ENCODE results near the gene GRID1.
A peak's percentile ranks its signal among the peaks of the same experiment; 100 is the strongest.
"Not testable (repeated sequence)": the region's sequence is repeated elsewhere in the genome, so short reads cannot be mapped to it uniquely, and the experiment has no call there.

Gene GRID1

GRCh38 chr10:85786401-85786899, 580.1 kb downstream of the GRID1 start:
- no peak for DNase-seq

DNA sequence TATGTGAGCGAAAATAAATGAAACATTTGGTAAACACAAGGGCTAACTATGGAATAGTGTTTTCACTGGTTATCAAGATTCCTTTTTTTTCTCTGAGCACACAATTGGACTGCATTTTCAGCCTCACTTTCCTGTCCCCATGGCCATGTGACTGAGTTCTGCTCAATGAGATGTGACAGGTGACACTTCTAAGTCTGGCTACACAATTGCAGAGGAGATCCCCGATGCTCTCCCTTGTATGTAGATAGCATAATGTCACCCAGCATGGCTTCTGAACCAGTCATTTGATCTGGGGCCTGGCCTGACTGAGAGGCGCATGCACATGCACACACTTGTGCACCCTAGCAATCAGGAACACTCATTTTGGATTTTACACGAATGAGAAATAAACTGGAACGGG, 581.8 kb downstream of the GRID1 start:
- DNase-seq: no peak

- DNase-seq: no peak
These were observed 585.2 kb downstream of the GRID1 start for GRCh38 chr10:85781404-85781803.

- no peak for DNase-seq
These were observed 588.5 kb downstream of the GRID1 start for GRCh38 chr10:85778074-85778473.

GRCh38 chr10:85767891-85768290, 598.7 kb downstream of the GRID1 start:
- DNase-seq: no peak

GRCh38 chr10:85764108-85764507, 602.5 kb downstream of the GRID1 start:
- no peak for DNase-seq

GRCh38 chr10:85761906-85762445, 604.6 kb downstream of the GRID1 start:
- DNase-seq: no peak

DNA sequence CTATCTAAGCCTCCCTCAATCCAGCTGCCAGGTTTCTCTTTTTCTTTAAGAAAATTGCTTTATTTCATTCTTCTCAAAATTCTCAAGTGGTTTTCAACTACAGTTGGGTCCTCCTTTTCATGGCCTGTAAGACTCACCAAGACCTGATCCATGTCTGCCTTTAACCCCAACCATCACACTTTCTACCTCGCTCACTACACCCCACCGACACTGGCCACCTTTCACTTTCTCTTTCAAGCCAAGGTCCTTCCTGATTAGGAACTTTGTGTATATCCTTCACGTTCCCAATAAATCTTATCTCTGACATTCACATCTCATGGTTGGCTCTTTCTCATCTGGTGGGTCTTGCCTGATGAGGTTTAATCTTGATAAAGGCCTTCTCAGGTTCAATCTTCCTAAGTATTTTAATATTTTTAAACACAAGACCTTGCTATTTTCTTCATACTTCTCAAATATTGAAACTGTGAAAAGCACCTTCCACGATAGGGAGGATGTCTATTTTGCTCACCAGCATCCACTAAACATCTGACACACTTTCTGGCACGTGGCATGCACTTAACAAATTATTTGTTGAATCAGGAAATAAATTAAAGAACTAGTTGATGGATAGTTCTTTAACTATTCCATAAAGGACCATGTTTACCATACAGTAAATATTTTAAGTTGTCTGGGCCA, 624.8 kb downstream of the GRID1 start:
- DNase-seq: no peak

DNA sequence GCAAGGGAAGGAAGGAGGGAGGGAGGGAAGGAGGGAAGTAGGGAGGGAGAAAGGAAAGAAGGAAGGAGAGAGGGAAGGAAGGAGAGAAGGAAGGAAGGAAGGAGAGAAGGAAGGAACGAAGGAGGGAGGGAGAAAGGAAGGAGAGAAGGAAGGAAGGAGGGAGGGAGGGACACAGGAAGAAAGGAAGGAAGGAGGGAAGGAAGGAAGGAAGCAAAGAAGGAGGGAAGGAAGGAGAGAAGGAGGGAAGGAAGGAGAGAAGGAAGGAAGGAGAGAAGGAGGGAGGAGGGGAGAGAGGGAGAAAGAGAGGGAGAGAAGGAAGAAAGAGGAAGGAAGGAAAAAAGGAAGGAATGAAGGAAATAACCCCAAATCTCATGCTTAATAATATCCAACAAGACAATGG, 630.6 kb downstream of the GRID1 start:
- no peak for DNase-seq

- DNase-seq: no peak
These were observed 631.8 kb downstream of the GRID1 start for GRCh38 chr10:85734791-85735190.

DNA sequence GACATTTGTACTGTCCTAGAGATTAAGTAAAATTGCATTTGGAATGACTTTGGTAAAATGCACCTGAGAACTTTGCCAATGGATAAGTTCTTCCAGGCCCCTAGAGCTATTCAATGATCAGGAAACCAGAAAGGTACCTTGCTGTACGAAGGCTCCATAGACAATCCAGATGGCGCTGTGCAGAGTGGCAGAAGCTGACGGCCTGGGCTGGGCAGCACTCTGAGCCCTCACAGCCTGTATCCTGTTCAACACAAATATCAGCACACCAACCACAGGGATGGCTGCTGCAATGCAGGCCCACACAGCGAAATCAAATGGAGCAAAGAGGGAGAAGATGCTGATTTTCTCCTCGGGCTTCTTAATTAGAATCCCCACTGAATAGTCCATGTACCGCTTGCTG, 642.4 kb downstream of the GRID1 start:
- DNase-seq: no peak

DNA sequence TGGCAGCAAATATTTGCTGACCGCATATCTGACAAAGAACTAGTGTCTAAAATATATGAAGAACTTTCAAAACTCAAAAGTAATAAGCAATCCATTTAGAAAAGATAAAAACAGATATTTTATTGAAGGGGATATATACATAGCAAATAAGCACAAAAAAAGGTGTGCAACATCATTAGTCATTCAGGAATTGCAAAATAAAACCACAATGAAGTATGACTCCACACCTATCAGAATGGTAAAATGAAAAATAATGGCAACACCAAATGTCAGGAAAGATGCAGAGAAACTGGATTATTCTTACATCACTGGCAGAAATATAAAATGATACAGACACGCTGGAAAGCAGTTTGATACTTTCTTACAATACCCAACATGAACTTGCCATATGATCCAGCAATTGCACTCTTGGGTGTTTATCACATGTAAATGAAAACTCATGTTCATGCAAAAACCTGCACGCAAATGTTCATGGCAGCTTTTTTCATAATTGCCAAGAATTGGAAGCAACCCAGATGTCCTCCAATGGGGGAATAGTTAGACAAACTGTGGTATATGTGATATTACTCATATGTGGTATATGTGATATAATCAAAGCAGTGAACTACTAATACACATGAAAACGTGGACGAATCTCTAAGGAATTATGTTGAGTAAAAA, 645.5 kb downstream of the GRID1 start:
- no peak for DNase-seq

DNA sequence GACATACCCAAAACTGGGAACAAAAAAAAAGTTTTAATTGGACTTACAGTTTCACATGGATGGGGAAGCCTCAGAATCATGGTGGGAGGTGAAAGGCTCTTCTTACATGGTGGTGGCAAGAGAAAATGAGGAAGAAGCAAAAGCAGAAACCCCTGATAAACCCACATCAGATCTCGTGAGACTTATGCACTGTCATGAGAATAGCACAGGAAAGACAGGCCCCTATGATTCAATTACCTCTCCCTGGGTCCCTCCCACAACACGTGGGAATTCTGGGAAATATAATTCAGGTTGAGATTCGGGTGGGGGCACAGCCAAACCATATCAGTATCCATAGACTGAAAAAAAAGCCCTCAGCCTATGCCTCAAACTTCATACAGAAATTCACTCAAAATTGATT, 647.2 kb downstream of the GRID1 start:
- DNase-seq: peak in 2 of 4 experiments; percentile 0 to 2

DNA sequence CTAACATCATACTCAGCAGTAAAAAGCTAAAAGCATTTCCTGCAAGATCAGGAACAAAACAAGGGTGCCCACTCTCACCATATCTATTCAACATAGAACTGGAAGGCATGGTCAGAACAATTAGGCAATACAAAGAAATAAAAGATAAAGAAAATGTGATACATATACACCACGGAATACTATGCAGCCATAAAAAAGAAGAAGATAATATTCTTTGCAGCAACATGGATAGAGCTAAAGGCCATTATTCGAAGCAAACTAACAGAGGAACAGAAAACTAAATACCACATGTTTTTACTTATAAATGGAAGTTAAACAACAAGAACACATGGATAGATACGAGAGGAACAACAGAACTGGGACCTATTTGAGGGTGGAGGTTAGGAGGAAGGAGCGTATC, 652.7 kb downstream of the GRID1 start:
- DNase-seq: no peak

GRCh38 chr10:85702768-85703167, 663.8 kb downstream of the GRID1 start:
- no peak for DNase-seq

DNA sequence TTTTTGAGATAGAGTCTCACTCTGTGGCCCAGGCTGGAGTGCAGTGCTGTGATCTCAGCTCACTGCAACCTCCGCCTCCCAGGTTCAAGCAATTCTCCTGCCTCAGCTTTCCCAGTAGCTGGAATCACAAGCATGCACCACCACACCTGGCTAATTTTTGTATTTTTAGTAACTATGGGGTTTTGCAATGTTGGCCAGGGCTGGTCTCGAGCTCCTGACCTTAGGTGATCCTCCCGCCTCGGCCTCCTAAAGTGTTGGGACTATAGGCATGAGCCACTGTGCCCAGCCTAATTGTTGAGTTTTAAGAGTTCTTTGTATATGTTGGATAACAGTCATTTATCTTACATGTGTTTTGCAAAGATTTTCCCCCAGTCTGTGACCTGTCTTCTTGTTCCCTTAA, 667.5 kb downstream of the GRID1 start:
- not testable (repeated sequence) for DNase-seq

DNA sequence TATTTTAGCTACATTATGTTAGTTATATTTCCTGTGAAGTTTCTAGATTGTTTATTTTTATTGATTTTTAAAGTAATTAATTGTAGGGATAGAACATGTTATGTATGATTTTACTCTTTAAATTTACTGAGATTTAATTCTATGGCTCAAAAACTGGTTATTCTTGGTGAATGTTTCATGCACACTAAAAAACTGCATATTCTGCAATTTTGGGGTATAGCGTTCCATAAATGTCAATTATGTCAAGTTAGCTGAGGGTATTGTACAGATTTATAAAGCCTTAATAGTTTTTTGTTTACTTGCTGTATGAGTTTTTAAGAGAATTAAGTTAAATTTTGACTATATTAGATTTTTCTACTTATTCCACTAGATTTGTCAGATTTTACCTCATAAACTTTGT, 669.7 kb downstream of the GRID1 start:
- no peak for DNase-seq

GRCh38 chr10:85682621-85683020, 684.0 kb downstream of the GRID1 start:
- no peak for DNase-seq

GRCh38 chr10:85679710-85680109, 686.9 kb downstream of the GRID1 start:
- no peak for DNase-seq

- no peak for DNase-seq
These were observed 687.5 kb downstream of the GRID1 start for GRCh38 chr10:85679061-85679460.

GRCh38 chr10:85674851-85675250, 691.7 kb downstream of the GRID1 start:
- DNase-seq: no peak

- no peak for DNase-seq
These were observed 693.3 kb downstream of the GRID1 start for GRCh38 chr10:85673270-85673669.

GRCh38 chr10:85671530-85671929, 695.1 kb downstream of the GRID1 start:
- DNase-seq: no peak

- DNase-seq: no peak
These were observed 698.1 kb downstream of the GRID1 start for GRCh38 chr10:85668522-85668921.

Measured in suppressor macrophage (primary cell).